H1 (cell line): ENCODE measurements around the gene C14orf119. TPM values are rescaled to one million over a fixed set of nuclear protein-coding genes. Genes with fewer than 3 reads are reported as not detected.

Source experiments
- CTCF ChIA-PET: fragments of 300-600 bp; sonication (Branson Sonifier 250); formaldehyde crosslinking; loops from one replicate; lab custom pipeline; 2021; ENCODE audit not compliant: partially characterized antibody; lab: Charles Lee
- POLR2A ChIA-PET: fragments of 300-600 bp; sonication (Branson Sonifier 250); formaldehyde crosslinking; loops from one replicate; lab custom pipeline; 2021; ENCODE audit warnings: inconsistent platforms; ENCODE audit not compliant: partially characterized antibody; lab: Charles Lee
- DNase-seq, 2 experiments: peaks; one replicate each; pipeline versions ENCODE4 v3.0.0 to v3.0.0-alpha.2; 2010 to 2022; ENCODE audit warnings: low spot score in 2 of 2, low read depth in 1 of 2, mixed read lengths in 1 of 2
- FAIRE-seq: peaks from 2 replicates; lab custom pipeline; 2011; peaks lifted over from hg19 to GRCh38; lab: Jason Lieb, UNC
- H2AFZ ChIP-seq: 2 replicates; pipeline ENCODE4 v1.8.1; 2012; ENCODE audit warnings: low read length, inconsistent platforms
- H2AK5ac ChIP-seq: 2 replicates; pipeline ENCODE4 v1.6.1; 2013; ENCODE audit warnings: low read depth, low read length
- H2BK120ac ChIP-seq: replicated peaks from 2 replicates; pipeline ENCODE3; 2013; ENCODE audit warnings: low read depth, low read length, inconsistent platforms
- H2BK12ac ChIP-seq: 2 replicates; pipeline ENCODE4 v1.6.1; 2013; ENCODE audit warnings: low read depth, low read length
- H2BK15ac ChIP-seq: 2 replicates; pipeline ENCODE4 v1.6.1; 2013; ENCODE audit warnings: low read length
- H2BK20ac ChIP-seq: 2 replicates; pipeline ENCODE4 v1.6.1; 2013; ENCODE audit warnings: low read length
- H2BK5ac ChIP-seq: 2 replicates; pipeline ENCODE4 v1.6.1; 2013; ENCODE audit warnings: low read depth, low read length
- H3K14ac ChIP-seq: 2 replicates; pipeline ENCODE4 v1.6.1; 2013; ENCODE audit warnings: inconsistent platforms; ENCODE audit not compliant: insufficient read length
- H3K18ac ChIP-seq: 2 replicates; pipeline ENCODE4 v1.6.1; 2013; ENCODE audit warnings: low read length; ENCODE audit errors: extremely low read depth
- H3K23ac ChIP-seq: 2 replicates; pipeline ENCODE4 v1.6.1; 2013; ENCODE audit warnings: inconsistent platforms; ENCODE audit not compliant: insufficient read length
- H3K23me2 ChIP-seq: 2 replicates; pipeline ENCODE4 v1.6.1; 2013; ENCODE audit warnings: low read depth, low read length
- H3K27ac ChIP-seq: 2 replicates; pipeline ENCODE4 v1.6.1; 2011; ENCODE audit warnings: low read depth, low read length, inconsistent platforms
- H3K27me3 ChIP-seq, 4 experiments: replicated peaks in 1 of 4; 1 replicate in 1 of 4; 2 replicates in 3 of 4; pipeline versions ENCODE4 v1.6.1 to v1.8.1; 2011 to 2013; ENCODE audit warnings: low read length in 3 of 4, mild to moderate bottlenecking in 3 of 4, inconsistent platforms in 2 of 4, mixed read lengths in 2 of 4, moderate library complexity in 1 of 4; ENCODE audit not compliant: control insufficient read depth in 3 of 4, insufficient read depth in 3 of 4; ENCODE audit errors: extremely low read depth in 1 of 4
- H3K36me3 ChIP-seq, 4 experiments: 2 replicates each; pipeline versions ENCODE4 v1.6.1 to v1.8.1; 2011 to 2013; ENCODE audit warnings: mild to moderate bottlenecking in 4 of 4, low read length in 3 of 4, moderate library complexity in 2 of 4, control low read depth in 1 of 4, inconsistent platforms in 1 of 4; ENCODE audit not compliant: insufficient read depth in 4 of 4, control insufficient read depth in 2 of 4
- H3K4ac ChIP-seq: replicated peaks from 2 replicates; pipeline ENCODE3; 2013; ENCODE audit warnings: low read length, low read depth, mixed read lengths, inconsistent platforms; ENCODE audit not compliant: insufficient read length
- H3K4me1 ChIP-seq, 4 experiments: replicated peaks in 1 of 4; 1 replicate in 1 of 4; 2 replicates in 3 of 4; pipeline versions ENCODE4 v1.6.1 to v1.8.1; 2011 to 2013; ENCODE audit warnings: low read length in 3 of 4, inconsistent platforms in 2 of 4, mixed read lengths in 1 of 4; ENCODE audit not compliant: insufficient read depth in 4 of 4, control insufficient read depth in 3 of 4
- H3K4me2 ChIP-seq, 2 experiments: 2 replicates each; pipeline versions ENCODE4 v1.6.1 to v1.8.1; 2011 to 2013; ENCODE audit warnings: low read depth in 2 of 2, low read length in 2 of 2, control low read depth in 1 of 2, inconsistent platforms in 1 of 2, mild to moderate bottlenecking in 1 of 2; ENCODE audit not compliant: insufficient read depth in 1 of 2
- H3K4me3 ChIP-seq, 4 experiments: fragments of 200-600, 300-600 bp in 1 of 4; sonication (generic), shearing (Covaris generic), sonication (Bioruptor Twin) in 1 of 4; 2 replicates each; pipeline versions ENCODE4 v1.5.1 to v1.8.1; 2011 to 2016; ENCODE audit warnings: low read length in 4 of 4, low read depth in 3 of 4, control low read depth in 2 of 4, inconsistent platforms in 2 of 4, mild to moderate bottlenecking in 2 of 4, mixed read lengths in 1 of 4, moderate library complexity in 1 of 4; ENCODE audit not compliant: insufficient read depth in 2 of 4; ENCODE audit errors: extremely low read depth in 1 of 4
- H3K56ac ChIP-seq: replicated peaks from 2 replicates; pipeline ENCODE3; 2013; ENCODE audit warnings: low read depth, mild to moderate bottlenecking, mixed read lengths, low read length, inconsistent platforms; ENCODE audit not compliant: insufficient read length
- H3K79me1 ChIP-seq: 2 replicates; pipeline ENCODE4 v1.6.1; 2013; ENCODE audit warnings: low read depth, low read length, control low read depth
- H3K79me2 ChIP-seq, 2 experiments: 2 replicates each; pipeline versions ENCODE4 v1.6.1 to v1.8.1; 2012 to 2013; ENCODE audit warnings: low read length in 2 of 2, mild to moderate bottlenecking in 2 of 2, inconsistent platforms in 1 of 2; ENCODE audit not compliant: insufficient read depth in 2 of 2, control insufficient read depth in 1 of 2
- H3K9ac ChIP-seq, 4 experiments: replicated peaks in 1 of 4; 1 replicate in 1 of 4; 2 replicates in 3 of 4; pipeline versions ENCODE4 v1.6.1 to v1.8.1; 2011 to 2013; ENCODE audit warnings: low read depth in 3 of 4, low read length in 3 of 4, control low read depth in 2 of 4, mild to moderate bottlenecking in 2 of 4, moderate library complexity in 2 of 4, inconsistent platforms in 1 of 4; ENCODE audit errors: extremely low read depth in 1 of 4
- H3K9me3 ChIP-seq, 2 experiments: 2 replicates each; pipeline versions ENCODE4 v1.6.1 to v1.8.1; 2012 to 2013; ENCODE audit warnings: mild to moderate bottlenecking in 2 of 2, moderate library complexity in 2 of 2, control low read depth in 1 of 2, inconsistent platforms in 1 of 2, low read depth in 1 of 2, low read length in 1 of 2, mixed read lengths in 1 of 2; ENCODE audit not compliant: insufficient read depth in 2 of 2
- H4K20me1 ChIP-seq, 2 experiments: replicated peaks in 1 of 2; 2 replicates each; pipeline versions ENCODE3 to v1.8.1; 2011 to 2013; ENCODE audit warnings: inconsistent platforms in 2 of 2, low read length in 2 of 2, mild to moderate bottlenecking in 1 of 2; ENCODE audit not compliant: insufficient read depth in 2 of 2, control insufficient read depth in 1 of 2
- H4K5ac ChIP-seq: 2 replicates; pipeline ENCODE4 v1.6.1; 2013; ENCODE audit warnings: low read length, low read depth, mixed read lengths, inconsistent platforms; ENCODE audit not compliant: insufficient read length
- H4K8ac ChIP-seq: 2 replicates; pipeline ENCODE4 v1.8.0; 2013; ENCODE audit warnings: mild to moderate bottlenecking, moderate library complexity, low read length, inconsistent platforms; ENCODE audit not compliant: insufficient read depth; ENCODE audit errors: extremely low read depth
- H4K91ac ChIP-seq: replicated peaks from 2 replicates; pipeline ENCODE3; 2013; ENCODE audit warnings: low read length, mixed read lengths, inconsistent platforms; ENCODE audit not compliant: insufficient read length
- GTF2F1 ChIP-seq: IDR thresholded peaks from 2 replicates; pipeline ENCODE4 v1.6.1; 2012; ENCODE audit warnings: low read depth, low read length, improper control_type of control experiment, borderline replicate concordance
- KDM4A ChIP-seq: IDR thresholded peaks from one replicate; pipeline ENCODE4 v1.7.1; 2012; ENCODE audit warnings: low read depth, mild to moderate bottlenecking, moderate library complexity, low read length, inconsistent platforms; ENCODE audit not compliant: severe bottlenecking
- WGBS, 2 experiments: shearing (Covaris generic) in 1 of 2; methylation state at CpG; one replicate each; pipeline versions ENCODE4 v1.1.6 to v1.1.7; 2013 to 2015; ENCODE audit warnings: low lambda C conversion rate in 2 of 2, mixed read lengths in 2 of 2, inconsistent platforms in 1 of 2, low coverage in 1 of 2, missing lambda C conversion rate in 1 of 2; ENCODE audit not compliant: insufficient replicate concordance in 2 of 2, insufficient coverage in 1 of 2, insufficient read length in 1 of 2; ENCODE audit errors: extremely low coverage in 1 of 2, missing lambda C conversion rate in 1 of 2; 5-methylcytosine and 5-hydroxymethylcytosine counted together
- polyA plus RNA-seq, 7 experiments: library from polyadenylated mRNA; depleted of rRNA in 3 of 7; stranded (reverse) in 5 of 7; unstranded in 2 of 7; fragments of >200 nt in 5 of 7; fragments of 200-250 nt in 2 of 7; gene quantifications; 1 replicate in 5 of 7; 2 replicates in 1 of 7; 4 replicates in 1 of 7; pipeline versions ENCODE4 v1.2.1 to v1.2.3, GENCODE V29; 2011 to 2013; ENCODE audit warnings: missing spikeins in 2 of 7, mixed read lengths in 2 of 7
- total RNA-seq: library from RNA; stranded (reverse); fragmentation: NEBNext Ultra II Directional; extraction: Animal tissue kit (Norgen Biotek cat#: 25700); gene quantifications from 2 replicates; pipeline ENCODE4 v1.2.1, GENCODE V29; 2021

Gene C14orf119
- total and polyA plus RNA-seq, 2 of the 8 experiments (the other 6 are each of a cell fraction or from before 2014, with no cell fraction given), result 78.1 to 94.0 TPM

DNA sequence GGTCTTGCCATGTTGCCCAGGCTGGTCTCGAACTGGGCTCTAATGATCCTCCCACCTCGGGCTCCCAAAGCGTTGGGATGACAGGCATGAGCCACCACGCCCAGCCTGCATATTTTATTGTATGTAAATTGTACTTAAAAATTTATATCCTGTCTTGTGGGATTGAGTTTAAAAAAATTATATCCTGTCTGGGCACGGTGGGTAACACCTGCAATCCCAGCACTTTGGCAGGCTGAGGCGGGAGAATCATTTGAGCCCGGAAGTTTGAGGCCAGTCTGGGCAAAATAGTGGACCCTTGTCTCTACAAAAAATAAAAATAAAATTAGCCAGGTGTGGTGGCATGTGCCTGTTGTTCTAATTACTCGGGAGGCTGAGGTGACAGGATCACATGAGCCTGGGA lies 37.7 kb downstream of the C14orf119 start:
- H3K23me2 ChIP-seq, result no peaks in the 10 kb centered on the region
- H3K79me1 ChIP-seq, result no peaks in the 10 kb centered on the region
- H3K23ac ChIP-seq, result no peak overlapping the region
- POLR2A ChIA-PET, result no interaction called here
- H4K91ac ChIP-seq, result no peak overlapping the region
- H3K27ac ChIP-seq, result no peak overlapping the region
- H2BK5ac ChIP-seq, result no peak overlapping the region
- H2AK5ac ChIP-seq, result no peak overlapping the region
- H3K9me3 ChIP-seq, result no peaks in the 10 kb centered on the region
- H3K4ac ChIP-seq, result no peak overlapping the region
- no peak overlapping the region for H2BK120ac ChIP-seq
- H2BK20ac ChIP-seq, result no peak overlapping the region
- no peak for DNase-seq
- TF ChIP-seq KDM4A (no peak), GTF2F1 (no peak)
- H3K56ac ChIP-seq, result no peak overlapping the region
- CTCF ChIA-PET, result interaction anchor here (1.4 to 1.9 kb wide), 2 partner anchors 12 to 56 kb away, joined by 3 to 7 read pairs; no protein-coding TSS in a partner anchor
- H3K14ac ChIP-seq, result no peak overlapping the region
- no peak for FAIRE-seq
- no peaks in the 10 kb centered on the region for H3K27me3 ChIP-seq
- no peak overlapping the region for H3K18ac ChIP-seq
- H3K4me1 ChIP-seq, result no peaks in the 10 kb centered on the region
- no peak overlapping the region for H2BK12ac ChIP-seq
- peaks cover 9 to 42% (median 28%) of the 10 kb centered on the region in 4 experiments for H3K36me3 ChIP-seq
- H3K4me3 ChIP-seq, result no peak overlapping the region
- H4K5ac ChIP-seq, result no peak overlapping the region
- no peak overlapping the region for H3K9ac ChIP-seq
- 96% methylated on average over 8 of the region's 8 CpGs; no CpG with 5 or more reads in 1 of the 2 experiments for WGBS, 2 experiments
- no peak overlapping the region for H2AFZ ChIP-seq
- H4K20me1 ChIP-seq, result peaks cover 2 to 4% of the 10 kb centered on the region in 2 experiments
- H3K79me2 ChIP-seq, result no peaks in the 10 kb centered on the region
- no peak overlapping the region for H4K8ac ChIP-seq
- no peak overlapping the region for H3K4me2 ChIP-seq
- H2BK15ac ChIP-seq, result no peak overlapping the region
